ENCODE measurements around the gene MFAP1.

MFAP1 gene

DNA sequence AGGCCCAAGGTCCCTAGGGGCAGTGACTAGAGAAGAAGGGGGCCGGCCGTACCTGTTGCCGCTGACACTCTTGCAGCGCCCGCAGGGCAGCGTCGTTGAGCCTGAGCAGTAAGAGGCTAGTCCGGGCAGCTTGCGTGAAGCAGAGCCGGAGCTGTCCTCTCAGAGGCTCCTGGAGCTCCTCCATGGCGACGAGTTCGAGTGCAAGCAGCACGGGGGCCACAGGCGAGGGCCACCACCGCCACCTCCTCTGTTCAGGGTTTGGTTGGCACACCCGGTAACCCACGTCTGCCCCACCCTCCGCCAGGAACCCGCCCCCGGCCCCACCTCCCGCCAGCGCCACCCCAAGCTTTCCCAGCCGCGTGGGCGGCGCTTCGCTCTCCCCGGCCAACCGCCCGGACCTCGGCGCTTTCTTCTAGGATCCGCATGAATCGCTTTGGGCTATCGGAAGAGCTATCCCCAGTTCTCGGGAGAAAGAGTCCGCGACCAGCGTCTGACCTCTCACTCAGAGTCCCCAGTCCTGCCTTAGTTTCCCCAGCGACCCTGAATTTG lies 47.7 kb downstream of the MFAP1 start, which contains the start of gene ELL3:
TSS of gene ELL3 (minus strand) at position 249 of the 549 bp plus-strand sequence. CDS start at position 184, 65 bp downstream.
- peak; percentile 41 to 77 (median 48) for DNase-seq (ENCODE audit: low read depth in 3 of 3)

GRCh38 chr15:43776101-43776717 lies 48.3 kb downstream of the MFAP1 start:
- DNase-seq (ENCODE audit: low read depth in 3 of 3): no peak

- DNase-seq (ENCODE audit: low read depth in 3 of 3): no peak
These were observed 49.0 kb downstream of the MFAP1 start for GRCh38 chr15:43775411-43775965.

GRCh38 chr15:43774062-43774461 lies 50.4 kb downstream of the MFAP1 start:
- no peak for DNase-seq (ENCODE audit: low read depth in 3 of 3)

DNA sequence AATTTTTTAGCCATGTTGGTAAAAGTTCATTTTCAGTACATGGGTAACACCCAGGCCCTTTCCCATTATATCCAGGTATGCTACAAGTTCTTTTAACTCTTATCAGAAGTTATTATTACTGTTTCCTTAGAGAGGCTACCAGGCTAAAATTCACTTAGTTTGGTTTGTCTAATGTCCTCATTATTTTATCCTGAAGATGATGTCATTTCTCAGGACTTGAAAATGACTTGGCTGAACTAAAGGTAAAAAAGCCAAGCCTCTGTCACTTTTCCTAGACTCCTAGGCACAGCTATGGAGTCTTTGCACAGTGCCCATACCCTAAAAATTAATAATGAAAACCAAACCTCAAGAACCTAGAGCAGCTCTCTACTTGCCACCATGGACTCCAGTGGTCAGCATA lies 51.9 kb downstream of the MFAP1 start:
- DNase-seq (ENCODE audit: low read depth in 3 of 3): no peak

- no peak for DNase-seq (ENCODE audit: low read depth in 3 of 3)
These were observed 52.7 kb downstream of the MFAP1 start for GRCh38 chr15:43771816-43772215.

DNA sequence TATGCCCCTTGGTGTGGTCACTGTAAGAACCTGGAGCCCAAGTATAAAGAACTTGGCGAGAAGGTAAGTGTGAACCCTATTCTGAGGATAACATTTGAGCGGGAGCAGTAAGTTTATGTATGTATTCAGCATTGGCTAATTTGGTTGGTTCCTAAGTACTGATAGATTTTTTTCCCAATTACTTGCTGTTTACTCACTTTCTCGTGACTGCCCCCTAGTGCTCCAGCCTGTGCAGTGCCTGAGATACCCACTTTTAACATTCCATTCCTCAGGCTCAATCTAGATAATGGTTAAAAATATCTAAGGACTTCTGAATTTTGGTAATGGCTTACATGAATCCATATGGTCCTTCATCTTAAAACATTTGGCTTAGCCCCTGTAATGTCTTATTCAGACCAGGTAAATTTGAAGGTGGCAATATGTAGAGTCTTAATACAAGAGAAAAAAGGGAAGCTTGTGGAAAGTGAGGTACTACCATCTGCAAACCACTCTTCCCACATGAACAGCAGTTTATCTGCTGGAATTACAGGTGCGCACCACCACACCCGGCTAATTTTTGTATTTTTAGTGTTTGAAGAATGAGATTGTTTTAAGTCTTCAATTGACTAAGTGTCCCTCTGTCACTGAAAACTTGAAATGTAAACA lies 54.8 kb downstream of the MFAP1 start:
- DNase-seq (ENCODE audit: low read depth in 3 of 3): peak in 2 of 3 experiments; percentile 33 to 51

DNA sequence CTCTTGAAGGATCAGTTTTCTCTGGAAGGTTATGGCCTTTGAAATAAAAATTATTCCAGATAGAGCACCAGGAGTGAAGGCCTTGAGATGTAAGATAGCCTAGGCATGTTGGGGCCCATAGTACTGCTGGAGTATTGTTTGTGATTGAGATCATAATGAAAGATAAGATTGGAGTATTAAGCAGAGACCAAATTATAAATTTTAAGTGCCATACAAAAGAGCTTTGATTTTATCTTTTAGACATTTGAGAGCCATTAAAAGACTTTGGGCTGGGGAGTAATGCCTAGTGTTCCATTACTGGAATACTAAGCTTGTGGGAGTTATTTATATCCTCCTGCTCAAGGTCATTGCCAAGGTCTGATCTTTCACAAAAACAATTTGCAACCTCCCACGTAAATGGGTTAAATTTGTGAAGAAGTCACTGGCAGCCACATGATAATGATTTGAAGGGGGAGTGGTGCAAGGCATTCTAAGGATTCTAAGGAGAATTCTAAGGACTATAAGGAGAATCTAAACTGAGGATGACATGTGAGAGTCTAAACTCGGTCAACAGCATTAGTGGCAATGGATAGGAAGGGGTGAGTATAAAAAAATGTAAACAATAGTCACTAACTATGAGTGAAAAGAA lies 60.6 kb downstream of the MFAP1 start:
- DNase-seq (ENCODE audit: low read depth in 3 of 3): no peak

DNA sequence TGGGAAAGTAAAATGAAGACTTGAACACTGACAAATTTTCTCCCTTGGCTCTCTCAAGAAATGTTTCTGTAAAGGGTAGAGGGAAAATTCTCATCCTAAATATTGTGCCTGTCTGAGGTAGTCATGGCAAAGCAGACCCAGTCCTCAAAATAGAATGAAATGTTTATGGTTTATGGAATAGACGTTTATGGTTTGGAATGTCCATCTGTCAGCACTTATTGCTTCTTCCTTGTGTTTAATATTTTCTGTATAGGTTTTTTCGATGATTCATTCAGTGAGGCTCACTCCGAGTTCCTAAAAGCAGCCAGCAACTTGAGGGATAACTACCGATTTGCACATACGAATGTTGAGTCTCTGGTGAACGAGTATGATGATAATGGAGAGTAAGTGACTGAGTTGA lies 61.7 kb downstream of the MFAP1 start:
- DNase-seq (ENCODE audit: low read depth in 3 of 3): no peak

All from stimulated activated CD4-positive, alpha-beta T cell treated with anti-CD3 and anti-CD28 coated beads, TNF-alpha, amount 100 ng/mL, for 24 hours (primary cell).